Right lobe of liver (tissue), 4 donors: ENCODE measurements around the gene ABCF2.

ENCODE experiments used
- CTCF ChIP-seq, 4 donors: fragments of 200-600 bp in 3 of 4; fragments of 450-650 bp in 1 of 4; IDR thresholded peaks; one replicate each; pipeline versions ENCODE4 v1.5.1 to v1.8.0; 2016 to 2022; ENCODE audit warnings: antibody characterized with exemption in 4 of 4, mild to moderate bottlenecking in 2 of 4
- POLR2A ChIP-seq: fragments of 450-650 bp; IDR thresholded peaks from one replicate; pipeline ENCODE4 v1.6.1; 2017; ENCODE audit warnings: antibody characterized with exemption, mild to moderate bottlenecking
- donor health status: DM: no; HTN: no; CAD: no.
- donor health status: DM: no; HTN: no; CAD: no.
- donor health status: DM: no; HTN: yes; CAD: no.

- no peak for TF ChIP-seq CTCF (IDR thresholded peaks at IDR 0.05)
- no peak for TF ChIP-seq POLR2A
These were observed 21.5 kb upstream of the ABCF2 start, which contains the start of gene SMARCD3 for GRCh38 chr7:151248346-151249033.
